Right lobe of liver (tissue), 4 donors: Measurements from ENCODE around the gene ATP11B.

ENCODE experiments used
- POLR2A ChIP-seq: fragments of 450-650 bp; IDR thresholded peaks from one replicate; pipeline ENCODE4 v1.6.1; 2017; ENCODE audit warnings: antibody characterized with exemption, mild to moderate bottlenecking
- TF ChIP-seq, protein P1 (sequence below), 4 donors: fragments of 200-600 bp in 3 of 4; fragments of 450-650 bp in 1 of 4; IDR thresholded peaks; one replicate each; pipeline versions ENCODE4 v1.5.1 to v1.8.0; 2016 to 2022; ENCODE audit warnings: antibody characterized with exemption in 4 of 4, mild to moderate bottlenecking in 2 of 4
- donor health status: DM: no; HTN: no; CAD: no.
- donor health status: DM: no; HTN: no; CAD: no.
- donor health status: DM: no; HTN: yes; CAD: no.

GRCh38 chr3:182789371-182789770, 3.9 kb upstream of the ATP11B start:
- TF ChIP-seq POLR2A, result no peak
- TF ChIP-seq, protein P1, sequence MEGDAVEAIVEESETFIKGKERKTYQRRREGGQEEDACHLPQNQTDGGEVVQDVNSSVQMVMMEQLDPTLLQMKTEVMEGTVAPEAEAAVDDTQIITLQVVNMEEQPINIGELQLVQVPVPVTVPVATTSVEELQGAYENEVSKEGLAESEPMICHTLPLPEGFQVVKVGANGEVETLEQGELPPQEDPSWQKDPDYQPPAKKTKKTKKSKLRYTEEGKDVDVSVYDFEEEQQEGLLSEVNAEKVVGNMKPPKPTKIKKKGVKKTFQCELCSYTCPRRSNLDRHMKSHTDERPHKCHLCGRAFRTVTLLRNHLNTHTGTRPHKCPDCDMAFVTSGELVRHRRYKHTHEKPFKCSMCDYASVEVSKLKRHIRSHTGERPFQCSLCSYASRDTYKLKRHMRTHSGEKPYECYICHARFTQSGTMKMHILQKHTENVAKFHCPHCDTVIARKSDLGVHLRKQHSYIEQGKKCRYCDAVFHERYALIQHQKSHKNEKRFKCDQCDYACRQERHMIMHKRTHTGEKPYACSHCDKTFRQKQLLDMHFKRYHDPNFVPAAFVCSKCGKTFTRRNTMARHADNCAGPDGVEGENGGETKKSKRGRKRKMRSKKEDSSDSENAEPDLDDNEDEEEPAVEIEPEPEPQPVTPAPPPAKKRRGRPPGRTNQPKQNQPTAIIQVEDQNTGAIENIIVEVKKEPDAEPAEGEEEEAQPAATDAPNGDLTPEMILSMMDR (IDR thresholded peaks at IDR 0.05), result no peak
